Mesendoderm (in vitro differentiated cells): ENCODE data around the gene PLEKHA4.

Experiments
- DNase-seq: peaks from one replicate; pipeline ENCODE4 v3.0.0; 2013
- H2AK5ac ChIP-seq: 2 replicates; pipeline ENCODE4 v1.6.1; 2013; ENCODE audit warnings: low read length, inconsistent platforms
- H2BK120ac ChIP-seq: 2 replicates; pipeline ENCODE4 v1.6.1; 2013; ENCODE audit warnings: low read depth, mild to moderate bottlenecking, low read length, moderate library complexity, mixed read lengths
- H2BK15ac ChIP-seq: replicated peaks from 2 replicates; pipeline ENCODE4 v1.6.1; 2013; ENCODE audit warnings: low read depth, mild to moderate bottlenecking, moderate library complexity
- H2BK5ac ChIP-seq: 2 replicates; pipeline ENCODE4 v1.6.1; 2013; ENCODE audit warnings: low read length, inconsistent platforms
- H3K18ac ChIP-seq: 2 replicates; pipeline ENCODE4 v1.6.1; 2013; ENCODE audit warnings: mild to moderate bottlenecking, low read length, mixed read lengths
- H3K23ac ChIP-seq: one replicate; pipeline ENCODE4 v1.6.1; 2013; ENCODE audit warnings: low read length
- H3K27ac ChIP-seq: 2 replicates; pipeline ENCODE4 v1.5.1; 2013; ENCODE audit warnings: low read depth, mild to moderate bottlenecking, inconsistent platforms, low read length, moderate library complexity
- H3K27me3 ChIP-seq: 2 replicates; pipeline ENCODE4 v1.6.1; 2013; ENCODE audit warnings: low read length, control low read depth, mild to moderate bottlenecking, inconsistent platforms; ENCODE audit not compliant: insufficient read depth, poor library complexity
- H3K36me3 ChIP-seq: 2 replicates; pipeline ENCODE4 v1.6.1; 2013; ENCODE audit warnings: low read length, inconsistent platforms; ENCODE audit not compliant: control insufficient read depth, insufficient read depth
- H3K4ac ChIP-seq: one replicate; pipeline ENCODE4 v1.6.1; 2013; ENCODE audit warnings: low read depth, mild to moderate bottlenecking, low read length, moderate library complexity
- H3K4me1 ChIP-seq: 2 replicates; pipeline ENCODE4 v1.6.1; 2013; ENCODE audit warnings: low read depth, low read length, inconsistent platforms; ENCODE audit not compliant: control insufficient read depth
- H3K4me2 ChIP-seq: 2 replicates; pipeline ENCODE4 v1.6.1; 2013; ENCODE audit warnings: low read length
- H3K4me3 ChIP-seq: 2 replicates; pipeline ENCODE4 v1.5.1; 2013; ENCODE audit warnings: mild to moderate bottlenecking, low read length
- H3K56ac ChIP-seq: one replicate; pipeline ENCODE4 v1.6.1; 2013; ENCODE audit warnings: low read length
- H3K79me1 ChIP-seq: 2 replicates; pipeline ENCODE4 v1.6.1; 2013; ENCODE audit warnings: low read length, inconsistent platforms
- H3K79me2 ChIP-seq: 2 replicates; pipeline ENCODE4 v1.6.1; 2013; ENCODE audit warnings: mild to moderate bottlenecking, low read length; ENCODE audit not compliant: control insufficient read depth, insufficient read depth
- H3K9ac ChIP-seq: 2 replicates; pipeline ENCODE4 v1.6.1; 2013; ENCODE audit warnings: low read length, inconsistent platforms
- H4K5ac ChIP-seq: one replicate; pipeline ENCODE4 v1.6.1; 2013; ENCODE audit warnings: low read length
- H4K8ac ChIP-seq: one replicate; pipeline ENCODE4 v1.6.1; 2013; ENCODE audit warnings: low read depth, mild to moderate bottlenecking, control low read depth, low read length, moderate library complexity
- WGBS: extraction: QIAGEN DNeasy Blood & Tissue Kit; methylation state at CpG from one replicate; pipeline ENCODE4 v1.1.7; 2013; ENCODE audit warnings: low lambda C conversion rate, missing lambda C conversion rate; ENCODE audit not compliant: insufficient coverage; ENCODE audit errors: extremely low coverage; 5-methylcytosine and 5-hydroxymethylcytosine counted together

Gene PLEKHA4

DNA sequence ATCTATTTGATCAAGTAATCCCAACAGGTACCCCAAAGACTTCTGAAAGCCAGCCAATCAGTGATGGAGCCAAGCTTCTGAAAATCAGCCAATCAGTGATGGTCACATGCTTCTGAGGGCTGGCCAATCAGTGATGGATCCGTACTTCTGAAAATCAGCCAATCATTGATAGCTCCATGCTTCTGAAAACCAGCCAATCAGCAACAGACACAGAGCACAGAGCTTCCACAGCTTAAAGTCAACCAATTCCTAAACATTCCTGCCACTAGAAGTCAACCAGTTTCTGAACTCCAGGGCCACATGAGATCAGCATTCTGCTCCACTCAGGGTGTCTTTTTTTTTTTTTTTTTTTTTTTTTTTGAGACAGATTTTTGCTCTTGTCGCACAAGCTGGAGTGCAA lies 23.9 kb downstream of the PLEKHA4 start:
- H3K56ac ChIP-seq: no peak overlapping the region
- H3K36me3 ChIP-seq: no peaks in the 10 kb centered on the region
- H3K27ac ChIP-seq: no peak overlapping the region
- no peak overlapping the region for H3K4me3 ChIP-seq
- no peaks in the 10 kb centered on the region for H3K27me3 ChIP-seq
- no peak overlapping the region for H2BK120ac ChIP-seq
- no peak overlapping the region for H4K8ac ChIP-seq
- H3K79me1 ChIP-seq: no peaks in the 10 kb centered on the region
- DNase-seq: peak; percentile 94
- H2AK5ac ChIP-seq: no peak overlapping the region
- H3K4me1 ChIP-seq: no peaks in the 10 kb centered on the region
- WGBS: no CpG with 5 or more reads among the region's 2 CpGs
- no peak overlapping the region for H4K5ac ChIP-seq
- no peak overlapping the region for H3K18ac ChIP-seq
- no peak overlapping the region for H3K23ac ChIP-seq
- H3K4me2 ChIP-seq: no peak overlapping the region
- no peak overlapping the region for H2BK5ac ChIP-seq
- no peak overlapping the region for H3K9ac ChIP-seq
- H3K4ac ChIP-seq: no peak overlapping the region
- no peaks in the 10 kb centered on the region for H3K79me2 ChIP-seq
- H2BK15ac ChIP-seq: no peak overlapping the region

DNA sequence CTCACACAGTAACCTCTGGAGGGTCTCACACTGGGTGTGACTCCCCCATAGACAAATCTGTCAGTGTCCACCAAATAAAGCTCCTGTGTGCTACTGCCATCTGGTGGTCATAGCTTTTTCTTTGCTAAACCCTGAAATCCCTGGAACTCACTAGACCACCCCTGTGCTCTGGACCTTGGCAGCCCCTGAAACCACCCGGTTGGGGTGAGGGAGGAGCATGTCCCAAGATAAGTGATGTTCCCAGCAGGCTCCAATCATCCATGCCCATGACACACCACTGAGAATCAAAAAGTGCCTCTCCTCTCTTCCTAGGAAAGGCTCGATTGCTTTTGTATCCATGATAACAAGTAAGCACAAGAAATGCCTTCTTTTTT lies 25.6 kb downstream of the PLEKHA4 start:
- no peak overlapping the region for H3K4ac ChIP-seq
- H4K5ac ChIP-seq: no peak overlapping the region
- no peaks in the 10 kb centered on the region for H3K79me2 ChIP-seq
- H3K9ac ChIP-seq: no peak overlapping the region
- H3K56ac ChIP-seq: no peak overlapping the region
- no peak overlapping the region for H2AK5ac ChIP-seq
- H2BK15ac ChIP-seq: no peak overlapping the region
- H3K27ac ChIP-seq: no peak overlapping the region
- no peak overlapping the region for H3K4me2 ChIP-seq
- H3K36me3 ChIP-seq: no peaks in the 10 kb centered on the region
- no peak overlapping the region for H2BK120ac ChIP-seq
- H3K79me1 ChIP-seq: no peaks in the 10 kb centered on the region
- no peak overlapping the region for H3K4me3 ChIP-seq
- H2BK5ac ChIP-seq: no peak overlapping the region
- DNase-seq: peak; percentile 75
- H4K8ac ChIP-seq: no peak overlapping the region
- H3K23ac ChIP-seq: no peak overlapping the region
- no peak overlapping the region for H3K18ac ChIP-seq
- no peaks in the 10 kb centered on the region for H3K4me1 ChIP-seq
- H3K27me3 ChIP-seq: no peaks in the 10 kb centered on the region
- no CpG with 5 or more reads among the region's 2 CpGs for whole genome bisulfite sequencing

DNA sequence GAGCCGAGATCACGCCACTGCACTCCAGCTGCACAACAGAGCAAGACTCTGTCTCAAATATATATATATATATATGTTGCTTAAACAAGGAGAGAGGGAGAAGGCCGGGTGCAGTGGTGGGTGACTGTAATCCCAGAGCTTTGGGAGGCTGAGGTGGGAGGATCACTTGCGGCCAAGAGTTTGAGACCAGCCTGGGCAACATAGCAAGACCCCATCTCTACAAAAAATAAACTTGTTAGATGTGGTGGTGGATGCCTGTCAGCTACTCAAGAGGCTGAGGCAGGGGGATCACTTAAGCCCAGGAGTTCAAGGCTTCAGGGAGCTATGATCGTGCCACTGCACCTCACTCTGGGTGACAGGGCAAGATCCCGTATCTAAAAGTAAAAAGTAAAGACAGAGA lies 26.8 kb downstream of the PLEKHA4 start:
- no peak overlapping the region for H4K8ac ChIP-seq
- no peak overlapping the region for H2AK5ac ChIP-seq
- H3K79me2 ChIP-seq: no peaks in the 10 kb centered on the region
- no peaks in the 10 kb centered on the region for H3K36me3 ChIP-seq
- no peak overlapping the region for H3K18ac ChIP-seq
- H3K23ac ChIP-seq: no peak overlapping the region
- no peak overlapping the region for H3K56ac ChIP-seq
- no peaks in the 10 kb centered on the region for H3K27me3 ChIP-seq
- no peak for DNase-seq
- no peak overlapping the region for H4K5ac ChIP-seq
- H3K27ac ChIP-seq: no peak overlapping the region
- no peak overlapping the region for H2BK15ac ChIP-seq
- no peak overlapping the region for H2BK120ac ChIP-seq
- no peak overlapping the region for H3K4me3 ChIP-seq
- H3K4ac ChIP-seq: no peak overlapping the region
- no peaks in the 10 kb centered on the region for H3K79me1 ChIP-seq
- no peaks in the 10 kb centered on the region for H3K4me1 ChIP-seq
- no CpG with 5 or more reads among the region's 6 CpGs for WGBS
- no peak overlapping the region for H2BK5ac ChIP-seq
- H3K4me2 ChIP-seq: no peak overlapping the region
- H3K9ac ChIP-seq: no peak overlapping the region

DNA sequence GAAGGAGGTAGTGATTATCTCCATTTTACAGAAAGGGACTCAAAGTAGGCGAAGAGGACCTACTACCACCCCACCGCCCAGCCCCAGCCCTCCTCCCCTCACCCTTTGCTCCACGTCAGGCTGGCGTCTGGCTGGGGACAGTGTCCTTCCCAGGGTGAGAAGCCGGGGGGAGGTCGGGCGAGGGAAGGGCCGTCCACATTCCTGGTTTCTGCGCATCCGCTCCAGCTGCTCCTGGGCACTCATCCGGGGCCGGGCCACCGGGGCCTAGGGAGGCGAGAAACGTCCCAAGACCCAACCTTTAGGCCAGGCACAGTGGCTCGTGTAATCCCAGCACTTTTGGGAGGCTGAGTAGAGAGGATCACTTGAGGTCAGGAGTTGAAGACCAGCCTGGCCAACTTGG lies 27.4 kb downstream of the PLEKHA4 start:
- Histone ChIP-seq H3K23ac (no peak overlapping the region), H3K27me3 (no peaks in the 10 kb centered on the region), H3K36me3 (no peaks in the 10 kb centered on the region), H3K4me1 (no peaks in the 10 kb centered on the region), H3K4me2 (no peak overlapping the region), H3K4me3 (no peak overlapping the region), H3K18ac (no peak overlapping the region), H2BK5ac (no peak overlapping the region), H3K9ac (no peak overlapping the region), H3K27ac (no peak overlapping the region), H2BK120ac (no peak overlapping the region), H3K79me1 (no peaks in the 10 kb centered on the region), H3K4ac (no peak overlapping the region), H4K8ac (no peak overlapping the region), H2BK15ac (no peak overlapping the region), H4K5ac (no peak overlapping the region), H3K56ac (no peak overlapping the region), H2AK5ac (no peak overlapping the region), H3K79me2 (no peaks in the 10 kb centered on the region)
- no CpG with 5 or more reads among the region's 16 CpGs for WGBS
- no peak for DNase-seq

DNA sequence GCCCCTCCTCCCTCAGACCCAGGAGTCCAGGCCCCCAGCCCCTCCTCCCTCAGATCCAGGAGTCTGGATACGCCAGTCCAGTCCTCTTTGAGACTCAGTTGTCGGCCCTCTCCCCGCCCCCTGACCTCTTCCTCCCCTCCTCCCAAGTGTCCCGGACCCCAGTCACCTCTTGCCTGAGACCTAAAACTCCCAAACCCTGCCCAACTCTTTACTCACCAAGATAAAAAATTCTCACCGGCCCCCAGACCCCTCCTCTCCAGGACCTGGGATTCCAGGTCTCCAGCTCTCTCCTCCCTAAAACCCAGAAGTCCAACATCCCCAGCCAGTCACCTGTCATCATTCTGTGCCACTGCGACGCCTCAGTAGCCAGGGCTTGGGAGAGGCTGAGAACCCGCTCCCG lies 30.7 kb downstream of the PLEKHA4 start:
- Histone ChIP-seq H2BK5ac (no peak overlapping the region), H3K18ac (peak overlapping the region; percentile 19), H3K36me3 (no peaks in the 10 kb centered on the region), H3K79me2 (no peaks in the 10 kb centered on the region), H3K4ac (peak overlapping the region; percentile 44), H3K23ac (no peak overlapping the region), H3K9ac (peak overlapping the region; percentile 79), H3K27me3 (no peaks in the 10 kb centered on the region), H4K8ac (no peak overlapping the region), H4K5ac (no peak overlapping the region), H3K4me3 (no peak overlapping the region), H2AK5ac (no peak overlapping the region), H3K4me1 (no peaks in the 10 kb centered on the region), H2BK120ac (no peak overlapping the region), H3K79me1 (no peaks in the 10 kb centered on the region), H3K4me2 (no peak overlapping the region), H3K27ac (no peak overlapping the region), H3K56ac (peak overlapping the region; percentile 86), H2BK15ac (no peak overlapping the region)
- no CpG with 5 or more reads among the region's 9 CpGs for WGBS
- no peak for DNase-seq

DNA sequence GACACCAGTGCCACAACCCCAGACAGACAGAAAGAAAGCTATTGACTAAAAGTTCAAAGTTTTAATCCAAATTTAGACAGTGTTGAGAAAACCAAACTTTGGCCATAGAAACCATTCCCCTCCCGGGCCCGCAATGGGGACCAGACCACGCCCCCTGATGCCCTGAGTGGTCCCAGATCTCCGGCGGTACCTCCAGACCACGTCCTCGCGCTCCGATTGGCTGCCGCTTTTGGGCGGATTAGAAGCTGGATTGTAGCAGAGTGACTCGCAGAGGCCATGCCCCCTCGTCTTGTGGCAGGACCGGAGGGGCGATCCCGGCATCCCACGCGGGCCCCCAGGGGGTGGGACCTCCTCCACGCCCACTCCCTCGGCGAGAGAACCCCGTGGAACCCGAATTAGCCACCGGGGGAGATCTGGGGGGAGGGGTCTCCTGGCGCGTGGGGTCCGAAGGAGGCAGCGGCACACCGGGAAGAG lies 31.3 kb downstream of the PLEKHA4 start:
- Histone ChIP-seq H3K18ac (peak overlapping the region; percentile 19), H3K56ac (peak overlapping the region; percentile 89), H3K4me1 (no peaks in the 10 kb centered on the region), H2BK120ac (no peak overlapping the region), H3K79me1 (no peaks in the 10 kb centered on the region), H3K4me3 (peak overlapping the region; percentile 54), H3K4me2 (peak overlapping the region; percentile 97), H3K23ac (no peak overlapping the region), H3K4ac (no peak overlapping the region), H2BK15ac (no peak overlapping the region), H2BK5ac (peak overlapping the region; percentile 87), H3K9ac (peak overlapping the region; percentile 79), H3K27me3 (no peaks in the 10 kb centered on the region), H4K5ac (no peak overlapping the region), H3K36me3 (no peaks in the 10 kb centered on the region), H3K27ac (peak overlapping the region; percentile 79), H2AK5ac (no peak overlapping the region), H3K79me2 (no peaks in the 10 kb centered on the region), H4K8ac (no peak overlapping the region)
- DNase-seq: peak; percentile 98
- WGBS: no CpG with 5 or more reads among the region's 29 CpGs
